Neural progenitor cell (in vitro differentiated cells): ENCODE data around the gene PMIS2.

Source experiments
- CTCF ChIP-seq: fragments of 200-600 bp; sonication (generic); IDR thresholded peaks from 2 replicates; pipeline ENCODE4 v1.5.1; 2017; ENCODE audit warnings: antibody characterized with exemption, mild to moderate bottlenecking
- EZH2 ChIP-seq: fragments of 200-600 bp; sonication (generic); IDR thresholded peaks from 2 replicates; pipeline ENCODE4 v1.6.1; 2017; ENCODE audit warnings: antibody characterized with exemption, mild to moderate bottlenecking, moderate library complexity

GRCh38 chr19:35539850-35540249 is 46.1 kb upstream of the PMIS2 start:
- TF ChIP-seq CTCF (no peak), EZH2 (no peak)
